GM12873 (cell line): ENCODE results near the gene SH3RF1.

Experiments
- CTCF ChIP-seq: IDR thresholded peaks from 2 replicates; pipeline ENCODE4 v1.5.1; 2012; ENCODE audit warnings: low read depth, mild to moderate bottlenecking, moderate library complexity, low read length, control low read depth; ENCODE audit not compliant: insufficient read depth; ENCODE audit errors: missing control alignments

The SH3RF1 gene

GRCh38 chr4:169094656-169095231 is 176.0 kb downstream of the SH3RF1 start:
- no peak for TF ChIP-seq CTCF

- TF ChIP-seq CTCF, result no peak
Observed at GRCh38 chr4:169092889-169093522, 177.8 kb downstream of the SH3RF1 start.

- TF ChIP-seq CTCF, result no peak
Observed at GRCh38 chr4:169090484-169091215, 180.1 kb downstream of the SH3RF1 start.

GRCh38 chr4:169089004-169089403 is 181.8 kb downstream of the SH3RF1 start:
- TF ChIP-seq CTCF, result no peak

- no peak for TF ChIP-seq CTCF
Observed at GRCh38 chr4:169084954-169085353, 185.8 kb downstream of the SH3RF1 start.

GRCh38 chr4:169080981-169081380 is 189.8 kb downstream of the SH3RF1 start:
- no peak for TF ChIP-seq CTCF
